Activated T-cell treated with anti-CD3 and anti-CD28 coated beads for 24 hours (primary cell): Measurements from ENCODE around the gene USP7.
"Not testable (repeated sequence)": the region's sequence is repeated elsewhere in the genome, so short reads cannot be mapped to it uniquely, and the experiment has no call there.

ENCODE experiments used
- DNase-seq: peaks from one replicate; pipeline ENCODE4 v3.0.0-alpha.2; 2020; ENCODE audit warnings: low read depth

USP7 gene

GRCh38 chr16:8923199-8923598 is 40.5 kb downstream of the USP7 start:
- DNase-seq = no peak

- no peak for DNase-seq
These were observed 42.2 kb downstream of the USP7 start for GRCh38 chr16:8921347-8921984.

GRCh38 chr16:8920645-8921346 is 42.9 kb downstream of the USP7 start:
- no peak for DNase-seq

- no peak for DNase-seq
These were observed 43.7 kb downstream of the USP7 start for GRCh38 chr16:8919934-8920462.

- DNase-seq = no peak
These were observed 44.4 kb downstream of the USP7 start for GRCh38 chr16:8919089-8919933.

- DNase-seq = not testable (repeated sequence)
These were observed 46.4 kb downstream of the USP7 start for GRCh38 chr16:8917336-8917735.

GRCh38 chr16:8916541-8917225 is 47.0 kb downstream of the USP7 start:
- DNase-seq = no peak

- DNase-seq = no peak
These were observed 47.9 kb downstream of the USP7 start for GRCh38 chr16:8915722-8916301.

- no peak for DNase-seq
These were observed 49.6 kb downstream of the USP7 start for GRCh38 chr16:8914098-8914497.

GRCh38 chr16:8912793-8913192 is 50.9 kb downstream of the USP7 start:
- DNase-seq = no peak

- no peak for DNase-seq
These were observed 52.9 kb downstream of the USP7 start for GRCh38 chr16:8910811-8911210.

GRCh38 chr16:8908810-8909468 is 54.8 kb downstream of the USP7 start:
- DNase-seq = no peak

- DNase-seq = no peak
These were observed 56.6 kb downstream of the USP7 start for GRCh38 chr16:8907096-8907495.

GRCh38 chr16:8905795-8906591 is 57.7 kb downstream of the USP7 start:
- no peak for DNase-seq

GRCh38 chr16:8905168-8905762 is 58.4 kb downstream of the USP7 start:
- DNase-seq = no peak

GRCh38 chr16:8904018-8904430 is 59.7 kb downstream of the USP7 start:
- no peak for DNase-seq

- DNase-seq = no peak
These were observed 60.7 kb downstream of the USP7 start for GRCh38 chr16:8903004-8903403.

GRCh38 chr16:8901320-8901861 is 62.3 kb downstream of the USP7 start:
- no peak for DNase-seq

- DNase-seq = no peak
These were observed 63.4 kb downstream of the USP7 start for GRCh38 chr16:8900343-8900742.
